PC-9 (cell line): ENCODE results near the gene AP4S1.

ENCODE experiments used
- CTCF ChIP-seq: fragments of 200-600 bp; sonication (generic); conservative IDR thresholded peaks from 2 replicates; pipeline ENCODE4 v1.6.1; 2017; ENCODE audit warnings: mixed run types, antibody characterized with exemption, mild to moderate bottlenecking, moderate library complexity
- EZH2 ChIP-seq: fragments of 200-600 bp; sonication (generic); IDR thresholded peaks from 2 replicates; pipeline ENCODE4 v1.8.0; 2017; ENCODE audit warnings: antibody characterized with exemption, low read depth

DNA sequence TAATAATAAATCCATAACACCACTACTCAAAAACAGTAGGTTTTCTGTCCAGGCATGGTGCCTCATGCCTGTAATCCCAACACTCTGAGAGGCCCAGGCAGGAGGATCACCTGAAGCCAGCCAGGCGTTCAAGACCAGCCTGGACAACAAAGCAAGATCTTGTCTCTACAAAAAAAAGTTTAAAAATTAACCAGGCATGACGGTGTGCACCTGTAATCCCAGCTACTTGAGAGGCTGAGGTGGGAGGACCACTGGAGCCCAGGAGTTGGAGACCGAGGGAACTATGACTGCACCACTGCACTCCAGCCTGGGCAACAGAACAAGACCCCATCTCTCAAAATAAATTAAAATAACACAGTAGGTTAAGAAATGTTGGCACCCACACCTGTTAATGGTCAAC, 44.5 kb upstream of the AP4S1 start:
- TF ChIP-seq CTCF (no peak), EZH2 (no peak)
